SH-SY5Y (cell line): ENCODE measurements around the gene OR4D1.

Source experiments
- GATA2 ChIP-seq: IDR thresholded peaks from 2 replicates; pipeline ENCODE4 v1.6.1; 2011; ENCODE audit warnings: mild to moderate bottlenecking, low read depth, low read length
- GATA3 ChIP-seq: IDR thresholded peaks from 2 replicates; pipeline ENCODE4 v1.6.1; 2011; ENCODE audit warnings: low read depth, mild to moderate bottlenecking, low read length, moderate library complexity

DNA sequence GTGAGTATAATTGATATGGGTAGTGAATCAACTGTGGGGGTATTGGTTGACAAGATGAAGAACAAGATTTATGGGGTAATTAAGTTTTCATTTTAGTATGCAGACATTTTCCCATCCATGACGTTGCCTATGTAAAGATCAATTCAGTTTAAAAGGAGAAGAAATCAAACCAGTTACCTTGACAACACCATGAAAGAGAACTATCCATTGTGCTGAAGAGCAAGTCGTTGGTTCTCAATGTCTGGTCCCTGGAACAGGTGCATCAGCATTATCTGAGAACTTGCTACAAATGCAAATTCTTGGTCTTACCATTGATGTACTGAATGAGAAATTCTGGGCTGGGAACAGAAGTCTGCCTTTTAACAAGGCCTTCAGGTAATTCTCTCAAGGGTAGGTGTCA, 17.8 kb downstream of the OR4D1 start:
- no peak for TF ChIP-seq GATA2
- no peak for TF ChIP-seq GATA3
